ENCODE results near the gene TMEM234.

Gene TMEM234

DNA sequence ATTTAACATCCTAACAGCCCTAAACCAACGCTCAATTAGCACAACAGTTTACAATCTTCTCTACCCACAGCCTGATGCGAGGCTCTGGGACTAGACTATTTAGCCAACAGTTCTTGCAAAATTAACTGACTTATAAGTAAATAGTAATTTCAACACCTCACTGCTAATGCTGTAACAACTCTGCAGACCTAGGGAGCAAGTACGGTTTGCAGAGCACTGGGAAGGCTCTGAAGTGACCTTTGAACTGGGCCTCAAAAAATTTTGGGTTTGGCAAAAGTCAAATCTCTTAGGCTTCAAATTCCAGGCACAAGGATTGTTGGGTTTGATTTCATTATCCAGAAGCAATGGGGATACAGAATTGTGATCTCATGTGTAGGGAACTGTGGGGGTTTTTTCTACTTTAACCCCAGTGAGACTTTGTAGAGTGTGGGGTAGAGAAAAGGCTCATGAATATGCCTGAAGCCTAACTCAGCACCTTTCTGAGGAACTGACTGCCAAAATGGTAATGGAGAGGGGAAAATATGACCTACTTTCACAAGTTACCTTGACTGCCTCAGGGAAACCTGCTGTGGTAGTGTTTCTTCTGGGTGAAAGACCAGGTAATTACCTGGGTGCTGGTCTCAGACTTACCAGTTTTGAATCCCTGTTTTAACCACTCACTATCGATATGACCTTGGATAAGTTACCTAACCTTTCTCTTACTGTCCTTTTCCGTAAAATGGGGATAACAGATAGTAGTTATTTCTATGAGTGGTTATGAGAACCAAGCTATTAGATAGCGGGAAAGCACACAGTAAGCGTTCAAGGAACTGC lies 43.6 kb downstream of the TMEM234 start:
- H3K4me3 ChIP-seq (replicated peaks in 1 of 2; ENCODE audit: low read depth in 2 of 2, low read length in 2 of 2), result no peak overlapping the region
- TF ChIP-seq, protein P1, sequence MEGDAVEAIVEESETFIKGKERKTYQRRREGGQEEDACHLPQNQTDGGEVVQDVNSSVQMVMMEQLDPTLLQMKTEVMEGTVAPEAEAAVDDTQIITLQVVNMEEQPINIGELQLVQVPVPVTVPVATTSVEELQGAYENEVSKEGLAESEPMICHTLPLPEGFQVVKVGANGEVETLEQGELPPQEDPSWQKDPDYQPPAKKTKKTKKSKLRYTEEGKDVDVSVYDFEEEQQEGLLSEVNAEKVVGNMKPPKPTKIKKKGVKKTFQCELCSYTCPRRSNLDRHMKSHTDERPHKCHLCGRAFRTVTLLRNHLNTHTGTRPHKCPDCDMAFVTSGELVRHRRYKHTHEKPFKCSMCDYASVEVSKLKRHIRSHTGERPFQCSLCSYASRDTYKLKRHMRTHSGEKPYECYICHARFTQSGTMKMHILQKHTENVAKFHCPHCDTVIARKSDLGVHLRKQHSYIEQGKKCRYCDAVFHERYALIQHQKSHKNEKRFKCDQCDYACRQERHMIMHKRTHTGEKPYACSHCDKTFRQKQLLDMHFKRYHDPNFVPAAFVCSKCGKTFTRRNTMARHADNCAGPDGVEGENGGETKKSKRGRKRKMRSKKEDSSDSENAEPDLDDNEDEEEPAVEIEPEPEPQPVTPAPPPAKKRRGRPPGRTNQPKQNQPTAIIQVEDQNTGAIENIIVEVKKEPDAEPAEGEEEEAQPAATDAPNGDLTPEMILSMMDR (IDR thresholded peaks at IDR 0.05; ENCODE audit: low read depth, low read length), result no peak
- DNase-seq (ENCODE audit: low read depth in 2 of 2), result no peak

DNA sequence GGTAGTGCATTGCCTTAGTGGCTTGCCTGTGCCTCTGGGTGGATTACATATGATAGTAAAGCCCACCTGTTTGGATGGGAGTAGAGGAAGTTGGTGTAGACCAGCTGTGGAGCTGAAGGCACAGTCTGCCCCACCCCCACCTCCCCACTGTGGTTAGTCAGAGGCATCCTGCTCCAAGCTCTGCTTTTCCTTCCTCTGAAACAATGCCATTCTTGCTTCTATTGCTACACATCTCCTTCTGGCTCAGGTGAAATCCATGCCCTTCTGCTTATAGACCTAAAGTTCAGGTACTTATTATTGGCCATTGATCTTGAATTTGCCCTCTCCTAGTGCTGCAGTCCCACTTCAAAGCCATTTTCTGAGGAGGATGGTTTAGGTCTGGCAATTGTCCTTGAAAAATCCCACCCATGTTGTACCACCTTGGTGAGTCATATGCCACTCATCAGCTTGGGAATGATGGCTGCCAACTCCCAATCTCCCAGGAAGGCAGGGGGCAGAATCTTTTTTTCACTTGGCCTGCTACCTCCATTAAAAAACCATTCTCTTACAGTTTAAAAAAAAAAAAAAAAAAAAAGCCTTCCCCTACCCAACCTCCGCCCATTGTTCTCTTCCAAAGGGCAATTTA lies 49.4 kb downstream of the TMEM234 start:
- TF ChIP-seq, protein P1 (IDR thresholded peaks at IDR 0.05; ENCODE audit: low read depth, low read length), result no peak
- H3K4me3 ChIP-seq (replicated peaks in 1 of 2; ENCODE audit: low read depth in 2 of 2, low read length in 2 of 2), result no peak overlapping the region
- peak; percentile 24 to 62 for DNase-seq (ENCODE audit: low read depth in 2 of 2)

DNA sequence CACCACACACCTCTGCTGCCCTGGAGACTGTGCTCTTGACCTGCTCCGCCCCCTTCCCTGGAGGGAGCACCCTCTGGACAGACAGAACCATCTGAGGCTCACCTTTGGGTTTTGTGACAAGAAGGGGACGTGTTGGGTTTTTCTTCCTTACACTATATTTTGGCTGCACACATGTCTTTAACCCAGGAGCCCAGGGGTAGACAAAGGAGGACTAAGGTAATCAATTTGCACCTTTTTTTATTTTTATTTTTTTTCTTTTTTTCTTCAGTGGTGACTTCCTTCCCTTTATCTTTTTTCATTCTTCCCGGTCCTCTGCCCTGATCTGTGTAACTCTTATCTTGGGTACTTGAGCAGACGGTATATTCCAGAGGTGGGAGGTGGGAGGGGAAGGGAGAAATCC lies 51.2 kb downstream of the TMEM234 start:
- no peak overlapping the region for H3K4me3 ChIP-seq (replicated peaks in 1 of 2; ENCODE audit: low read depth in 2 of 2, low read length in 2 of 2)
- DNase-seq (ENCODE audit: low read depth in 2 of 2), result no peak
- TF ChIP-seq, protein P1 (IDR thresholded peaks at IDR 0.05; ENCODE audit: low read depth, low read length), result no peak

Measured in cardiac fibroblast (primary cell).